GM21360 (cell line): ENCODE data around the gene C8G.

ENCODE experiments used
- ATAC-seq: cut with Tn5 transposase; IDR thresholded peaks from one replicate; pipeline ENCODE4 v1.9.1; 2021; ENCODE audit warnings: mild to moderate bottlenecking, moderate library complexity; ENCODE audit not compliant: unreplicated experiment

C8G gene

GRCh38 chr9:136964833-136965422, 19.9 kb downstream of the C8G start:
- ATAC-seq, result no peak

GRCh38 chr9:136965771-136966484, 20.9 kb downstream of the C8G start:
- ATAC-seq, result no peak

GRCh38 chr9:136968333-136969127, 23.5 kb downstream of the C8G start:
- ATAC-seq, result no peak

- ATAC-seq, result no peak
Observed at GRCh38 chr9:136969150-136969549, 24.1 kb downstream of the C8G start.

DNA sequence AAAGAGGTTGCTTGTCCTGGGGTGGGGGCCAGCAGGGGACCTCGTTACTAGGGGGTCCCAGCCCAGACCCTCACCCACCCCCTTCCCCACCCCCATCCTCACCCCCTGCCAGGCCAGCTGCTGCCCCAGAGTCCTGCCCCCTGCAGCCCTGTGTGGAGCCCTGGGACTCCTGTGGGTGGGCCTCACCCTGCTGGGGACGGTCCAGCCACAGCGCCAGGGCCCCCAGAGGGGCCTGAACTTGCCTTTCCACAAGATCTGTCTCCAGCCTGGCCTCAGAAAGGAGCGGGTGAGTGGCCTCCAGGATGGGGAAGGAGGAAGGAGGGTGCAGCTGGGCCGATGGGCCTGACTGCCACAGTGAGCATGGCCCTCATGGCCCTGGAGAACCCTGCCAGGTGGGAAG, 24.7 kb downstream of the C8G start:
- no peak for ATAC-seq

- ATAC-seq, result no peak
Observed at GRCh38 chr9:136970361-136970760, 25.3 kb downstream of the C8G start.

DNA sequence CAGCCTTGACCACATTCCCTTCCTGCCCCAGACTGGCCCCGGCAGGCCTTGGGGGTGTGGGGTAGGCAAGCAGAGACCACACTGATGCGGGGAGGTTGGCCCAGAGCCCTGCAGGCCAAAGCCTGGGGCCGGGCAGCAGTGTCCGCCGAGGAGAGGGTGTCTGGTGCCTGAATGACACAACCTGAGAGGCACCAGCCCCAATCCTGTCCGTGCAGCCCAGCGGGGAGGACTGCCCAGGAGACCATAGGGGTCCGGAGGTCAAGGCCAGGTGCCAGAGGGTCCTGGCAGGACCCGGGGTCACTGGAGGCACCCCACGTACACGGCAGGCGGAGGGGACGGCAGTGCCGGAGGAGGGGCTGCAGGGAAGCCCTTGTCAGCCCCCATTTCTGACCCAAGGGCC, 26.7 kb downstream of the C8G start:
- no peak for ATAC-seq

GRCh38 chr9:136972335-136972734, 27.3 kb downstream of the C8G start:
- ATAC-seq, result no peak

DNA sequence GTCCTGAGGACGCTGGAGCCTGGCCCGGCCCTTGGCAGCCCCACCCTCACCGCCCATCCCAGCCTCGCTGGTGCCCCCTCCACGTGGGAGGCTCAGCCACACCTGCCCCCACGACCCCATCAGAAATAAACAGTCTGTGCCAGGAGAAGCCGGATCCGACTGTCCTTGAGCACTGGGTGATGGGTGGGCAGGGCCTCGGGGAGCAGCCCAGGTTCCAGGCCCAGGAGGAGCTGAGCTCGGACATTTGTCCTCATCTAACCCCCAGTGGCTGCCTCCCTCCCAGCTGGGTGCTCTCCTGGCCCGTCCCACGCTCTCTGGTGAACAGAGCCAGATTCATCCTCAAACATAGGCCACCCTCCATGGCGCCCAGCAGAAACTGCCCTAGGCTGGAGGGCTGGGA, 27.7 kb downstream of the C8G start:
- ATAC-seq, result no peak

GRCh38 chr9:136973618-136974617, 28.9 kb downstream of the C8G start:
- no peak for ATAC-seq

DNA sequence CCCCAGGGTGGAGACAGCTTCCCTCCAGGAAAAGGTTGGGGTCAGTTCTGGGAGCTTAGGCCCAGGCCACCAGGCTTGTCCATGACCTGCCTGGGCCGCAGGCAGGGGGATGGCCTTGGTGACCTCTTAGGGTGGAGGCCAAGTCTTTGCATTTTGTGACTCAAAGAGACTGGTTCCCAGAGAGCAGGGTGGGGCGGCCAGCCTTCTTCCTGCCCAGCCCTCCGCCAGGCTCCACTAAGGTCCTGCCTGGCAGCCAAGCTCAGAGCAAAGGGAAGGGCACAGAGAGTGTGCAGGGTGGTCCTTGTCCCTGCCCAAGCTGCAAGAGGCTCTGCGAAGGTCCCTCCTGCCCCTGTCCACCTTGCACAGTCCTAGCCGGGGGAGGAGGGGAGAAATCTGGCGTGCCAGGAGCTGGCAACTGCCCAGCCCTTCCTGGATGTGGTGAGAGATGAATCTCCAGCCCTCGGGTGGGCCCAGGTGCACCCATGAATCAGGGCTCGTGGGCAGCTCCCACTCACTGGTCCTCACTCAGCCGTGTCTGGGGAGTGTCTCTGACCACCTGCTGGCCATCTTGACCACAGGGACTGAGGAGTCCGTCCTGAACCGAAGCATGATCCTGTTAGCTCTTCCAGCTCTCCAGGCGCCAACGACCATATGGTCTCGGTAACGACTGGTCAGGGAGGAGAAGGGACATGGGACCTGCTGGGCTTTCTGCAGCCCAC, 29.9 kb downstream of the C8G start:
- ATAC-seq, result no peak

GRCh38 chr9:136975644-136976043, 30.6 kb downstream of the C8G start:
- ATAC-seq, result no peak

GRCh38 chr9:136977223-136977622, 32.2 kb downstream of the C8G start, which contains the start of gene PTGDS:
TSS of gene PTGDS (plus strand) at chr9:136977504. CDS start at chr9:136977579, 75 bp downstream.
- no peak for ATAC-seq

DNA sequence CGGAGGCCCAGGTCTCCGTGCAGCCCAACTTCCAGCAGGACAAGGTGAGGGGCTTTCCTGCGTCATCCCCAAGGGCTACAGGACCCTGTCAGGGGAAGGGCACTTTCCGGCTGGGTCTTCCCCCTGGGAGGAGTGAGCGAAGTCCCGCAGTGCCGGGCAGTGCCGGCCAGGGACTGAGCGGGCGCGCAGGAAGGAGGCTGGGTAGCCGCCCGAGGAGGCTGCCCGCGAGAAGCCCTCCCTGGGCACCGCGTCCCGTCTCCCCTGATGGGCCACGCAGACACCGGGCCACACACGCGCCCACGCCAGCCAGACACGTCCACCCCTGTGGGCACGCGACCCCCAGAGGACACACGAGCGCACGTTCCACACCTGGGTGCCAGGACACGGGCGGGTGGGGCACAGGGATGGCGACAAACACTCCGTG, 32.6 kb downstream of the C8G start:
- no peak for ATAC-seq

GRCh38 chr9:136978073-136978864, 33.2 kb downstream of the C8G start:
- no peak for ATAC-seq

GRCh38 chr9:136978865-136979544, 34.0 kb downstream of the C8G start:
- no peak for ATAC-seq

GRCh38 chr9:136979769-136980587, 34.9 kb downstream of the C8G start:
- ATAC-seq, result no peak
